DMS 273 (cell line): ENCODE data around the gene PIK3CD.
"Not testable (repeated sequence)": the region's sequence is repeated elsewhere in the genome, so short reads cannot be mapped to it uniquely, and the experiment has no call there.

Source experiments
- DNase-seq: peaks from one replicate; lab custom pipeline; 2025; ENCODE audit not compliant: unreplicated experiment; lab: John Stamatoyannopoulos, UW

The PIK3CD gene

GRCh38 chr1:9618909-9619679, 32.4 kb upstream of the PIK3CD start:
- no peak for DNase-seq

- no peak for DNase-seq
These were observed 30.5 kb upstream of the PIK3CD start for GRCh38 chr1:9621032-9621431.

- DNase-seq: no peak
These were observed 27.4 kb upstream of the PIK3CD start for GRCh38 chr1:9624081-9624480.

- DNase-seq: not testable (repeated sequence)
These were observed 26.5 kb upstream of the PIK3CD start for GRCh38 chr1:9625030-9625429.

- DNase-seq: no peak
These were observed 25.3 kb upstream of the PIK3CD start for GRCh38 chr1:9626201-9626608.

- no peak for DNase-seq
These were observed 22.7 kb upstream of the PIK3CD start for GRCh38 chr1:9628541-9629444.

- DNase-seq: no peak
These were observed 21.9 kb upstream of the PIK3CD start for GRCh38 chr1:9629445-9630201.

GRCh38 chr1:9630331-9631111, 21.0 kb upstream of the PIK3CD start:
- no peak for DNase-seq

GRCh38 chr1:9631613-9632012, 19.9 kb upstream of the PIK3CD start:
- no peak for DNase-seq

GRCh38 chr1:9633493-9633892, 18.0 kb upstream of the PIK3CD start:
- DNase-seq: no peak

GRCh38 chr1:9634582-9634981, 16.9 kb upstream of the PIK3CD start:
- DNase-seq: no peak

- DNase-seq: no peak
These were observed 12.3 kb upstream of the PIK3CD start for GRCh38 chr1:9639227-9639626.

GRCh38 chr1:9643351-9644256, 7.9 kb upstream of the PIK3CD start:
- no peak for DNase-seq

- DNase-seq: no peak
These were observed 5.5 kb upstream of the PIK3CD start for GRCh38 chr1:9646037-9646436.

GRCh38 chr1:9648171-9648570, 3.4 kb upstream of the PIK3CD start:
- no peak for DNase-seq

- no peak for DNase-seq
These were observed 1.8 kb upstream of the PIK3CD start for GRCh38 chr1:9649769-9650168.

- DNase-seq: no peak
These were observed 339 bp upstream of the PIK3CD start for GRCh38 chr1:9651220-9651564.

GRCh38 chr1:9652379-9653209, 1.1 kb downstream of the PIK3CD start:
- peak; percentile 64 for DNase-seq

GRCh38 chr1:9653210-9653490, 1.6 kb downstream of the PIK3CD start:
- DNase-seq: no peak
